Measurements from ENCODE around the gene MKX. TPM values are rescaled to one million over a fixed set of nuclear protein-coding genes. Genes with fewer than 3 reads are reported as not detected.
A peak's percentile ranks its signal among the peaks of the same experiment; 100 is the strongest.

Gene MKX
- not detected in 2 replicates for total RNA-seq (2014; rRNA removed; shearing (Covaris generic))
- 0.10 TPM in 1 of 2 replicates, not detected in the other for polyA plus RNA-seq (2015; cell fraction: cytosol; rRNA removed)
- not detected in 2 replicates for polyA plus RNA-seq (2015; cell fraction: nucleus; rRNA removed)

- in situ Hi-C loops (cut with HindIII; ENCODE audit: low pct_unique_long_range_greater_than_20kb, low sequenced_read_pairs): no loop called here
- no peak for DNase-seq (ENCODE audit: low read depth, low spot score)
These were observed at the start of gene MKX for GRCh38 chr10:27745732-27746396. MKX (minus strand) TSS chr10:27745819; CDS start chr10:27743415, 2,404 bp downstream.

- in situ Hi-C loops (cut with HindIII; ENCODE audit: low pct_unique_long_range_greater_than_20kb, low sequenced_read_pairs): no loop called here
- peak; percentile 33 for DNase-seq (ENCODE audit: low read depth, low spot score)
These were observed 48.5 kb upstream of the MKX start for GRCh38 chr10:27794157-27794556.

GRCh38 chr10:27792216-27792615 is 46.6 kb upstream of the MKX start:
- no peak for DNase-seq (ENCODE audit: low read depth, low spot score)
- in situ Hi-C loops (cut with HindIII; ENCODE audit: low pct_unique_long_range_greater_than_20kb, low sequenced_read_pairs): no loop called here

GRCh38 chr10:27784272-27784671 is 38.7 kb upstream of the MKX start:
- in situ Hi-C loops (cut with HindIII; ENCODE audit: low pct_unique_long_range_greater_than_20kb, low sequenced_read_pairs): no loop called here
- DNase-seq (ENCODE audit: low read depth, low spot score): no peak

- peak; percentile 44 for DNase-seq (ENCODE audit: low read depth, low spot score)
- in situ Hi-C loops (cut with HindIII; ENCODE audit: low pct_unique_long_range_greater_than_20kb, low sequenced_read_pairs): no loop called here
These were observed 38.0 kb upstream of the MKX start for GRCh38 chr10:27783660-27784059.

- DNase-seq (ENCODE audit: low read depth, low spot score): no peak
- in situ Hi-C loops (cut with HindIII; ENCODE audit: low pct_unique_long_range_greater_than_20kb, low sequenced_read_pairs): no loop called here
These were observed 33.9 kb upstream of the MKX start for GRCh38 chr10:27779462-27780015.

GRCh38 chr10:27774831-27775230 is 29.2 kb upstream of the MKX start:
- in situ Hi-C loops (cut with HindIII; ENCODE audit: low pct_unique_long_range_greater_than_20kb, low sequenced_read_pairs): no loop called here
- DNase-seq (ENCODE audit: low read depth, low spot score): no peak

- in situ Hi-C loops (cut with HindIII; ENCODE audit: low pct_unique_long_range_greater_than_20kb, low sequenced_read_pairs): no loop called here
These were observed 25.6 kb upstream of the MKX start for GRCh38 chr10:27771231-27771630.

GRCh38 chr10:27770181-27770580 is 24.6 kb upstream of the MKX start:
- no peak for DNase-seq (ENCODE audit: low read depth, low spot score)
- in situ Hi-C loops (cut with HindIII; ENCODE audit: low pct_unique_long_range_greater_than_20kb, low sequenced_read_pairs): no loop called here

More at GRCh38 chr10:27771231-27771630, 25.6 kb upstream of the MKX start:
- DNase-seq (ENCODE audit: low read depth, low spot score): no peak

GRCh38 chr10:27760867-27761266 is 15.2 kb upstream of the MKX start:
- DNase-seq (ENCODE audit: low read depth, low spot score): no peak
- in situ Hi-C loops (cut with HindIII; ENCODE audit: low pct_unique_long_range_greater_than_20kb, low sequenced_read_pairs): no loop called here

- no peak for DNase-seq (ENCODE audit: low read depth, low spot score)
These were observed 14.1 kb upstream of the MKX start for GRCh38 chr10:27759483-27760272.

GRCh38 chr10:27752673-27753237 is 7.1 kb upstream of the MKX start:
- DNase-seq (ENCODE audit: low read depth, low spot score): no peak
- in situ Hi-C loops (cut with HindIII; ENCODE audit: low pct_unique_long_range_greater_than_20kb, low sequenced_read_pairs): no loop called here

More at GRCh38 chr10:27759483-27760272, 14.1 kb upstream of the MKX start:
- in situ Hi-C loops (cut with HindIII; ENCODE audit: low pct_unique_long_range_greater_than_20kb, low sequenced_read_pairs): no loop called here

GRCh38 chr10:27748601-27749000 is 3.0 kb upstream of the MKX start:
- in situ Hi-C loops (cut with HindIII; ENCODE audit: low pct_unique_long_range_greater_than_20kb, low sequenced_read_pairs): no loop called here
- DNase-seq (ENCODE audit: low read depth, low spot score): no peak

GRCh38 chr10:27747096-27747451 is 1.5 kb upstream of the MKX start:
- no peak for DNase-seq (ENCODE audit: low read depth, low spot score)
- in situ Hi-C loops (cut with HindIII; ENCODE audit: low pct_unique_long_range_greater_than_20kb, low sequenced_read_pairs): no loop called here

- in situ Hi-C loops (cut with HindIII; ENCODE audit: low pct_unique_long_range_greater_than_20kb, low sequenced_read_pairs): no loop called here
- DNase-seq (ENCODE audit: low read depth, low spot score): no peak
These were observed 927 bp upstream of the MKX start for GRCh38 chr10:27746397-27747095.

GRCh38 chr10:27744802-27745731 is 552 bp downstream of the MKX start:
- DNase-seq (ENCODE audit: low read depth, low spot score): no peak
- in situ Hi-C loops (cut with HindIII; ENCODE audit: low pct_unique_long_range_greater_than_20kb, low sequenced_read_pairs): no loop called here
